NCI-H128 (cell line): ENCODE data around the gene SHC2.

Source experiments
- DNase-seq: peaks from one replicate; lab custom pipeline; 2025; ENCODE audit not compliant: unreplicated experiment; lab: John Stamatoyannopoulos, UW

The SHC2 gene

DNA sequence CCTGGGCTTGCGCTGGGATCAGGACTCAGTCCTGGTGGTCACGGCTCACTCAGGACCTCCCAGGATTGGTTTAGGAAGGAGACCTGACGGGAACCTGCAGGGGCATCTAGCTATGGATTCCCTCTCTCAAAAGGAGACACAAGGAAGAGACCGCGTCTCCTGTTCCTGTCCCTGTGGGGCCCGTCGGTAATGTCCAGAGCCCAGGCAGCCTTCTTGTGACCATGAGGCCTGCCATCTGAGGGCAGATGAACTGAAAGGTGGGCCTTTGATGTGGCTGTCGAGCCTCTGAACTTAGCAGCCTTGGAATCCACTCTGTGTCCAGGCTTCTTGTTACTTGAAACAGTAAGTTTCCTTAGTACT, 84.7 kb downstream of the SHC2 start:
- DNase-seq: no peak

DNA sequence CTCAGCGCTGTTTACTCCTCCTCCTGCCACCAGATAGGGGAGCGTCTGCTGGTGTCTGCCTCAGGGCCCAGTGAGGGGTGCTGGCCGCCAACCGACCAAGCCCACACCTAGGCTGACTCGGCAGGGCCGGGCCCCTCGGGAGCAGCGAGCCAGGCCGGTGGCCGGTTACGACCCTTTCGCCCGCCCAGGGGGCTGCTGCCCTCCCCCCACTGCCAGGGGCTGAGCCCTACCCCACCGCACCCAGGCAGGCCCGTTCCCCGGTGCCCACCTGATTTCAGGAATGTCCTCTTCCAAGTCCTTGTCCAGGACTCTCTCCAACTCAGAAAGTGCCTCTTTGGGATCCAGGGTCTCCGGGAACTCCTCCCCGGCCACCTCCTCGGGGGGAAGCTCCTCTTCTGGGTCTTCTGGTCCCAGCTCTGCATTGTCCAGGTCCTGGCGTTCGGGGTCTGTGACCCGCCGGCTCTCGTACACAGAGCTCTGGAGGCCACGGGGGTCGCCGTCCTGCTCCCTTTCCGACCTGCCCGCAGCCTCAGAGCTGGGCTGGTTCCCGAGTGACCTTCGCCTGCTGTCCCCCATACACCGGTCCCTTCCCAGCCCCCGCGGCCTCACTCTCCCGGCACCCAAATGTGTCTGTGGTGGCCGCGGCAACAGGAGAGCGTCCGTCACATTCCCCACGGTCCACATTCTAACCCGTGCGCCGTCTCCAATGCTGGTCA, 85.3 kb downstream of the SHC2 start:
- no peak for DNase-seq

DNA sequence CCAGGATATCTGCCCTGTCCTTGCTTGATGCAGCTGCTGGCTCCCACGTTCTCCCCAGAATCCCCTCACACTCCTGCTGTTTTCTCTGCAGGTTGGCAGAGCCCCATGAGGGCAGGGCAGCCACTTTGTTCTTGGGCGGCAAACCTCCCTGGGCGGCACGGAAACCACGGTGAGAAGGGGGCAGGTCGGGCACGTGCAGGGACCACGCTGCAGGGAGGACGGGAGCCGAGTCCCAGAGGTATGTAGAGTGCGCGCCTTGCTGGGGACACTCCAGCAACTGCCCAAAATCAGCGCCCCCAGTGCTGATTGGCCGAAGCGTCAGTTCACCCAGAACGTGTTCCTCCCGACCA, 86.0 kb downstream of the SHC2 start:
- DNase-seq: no peak

DNA sequence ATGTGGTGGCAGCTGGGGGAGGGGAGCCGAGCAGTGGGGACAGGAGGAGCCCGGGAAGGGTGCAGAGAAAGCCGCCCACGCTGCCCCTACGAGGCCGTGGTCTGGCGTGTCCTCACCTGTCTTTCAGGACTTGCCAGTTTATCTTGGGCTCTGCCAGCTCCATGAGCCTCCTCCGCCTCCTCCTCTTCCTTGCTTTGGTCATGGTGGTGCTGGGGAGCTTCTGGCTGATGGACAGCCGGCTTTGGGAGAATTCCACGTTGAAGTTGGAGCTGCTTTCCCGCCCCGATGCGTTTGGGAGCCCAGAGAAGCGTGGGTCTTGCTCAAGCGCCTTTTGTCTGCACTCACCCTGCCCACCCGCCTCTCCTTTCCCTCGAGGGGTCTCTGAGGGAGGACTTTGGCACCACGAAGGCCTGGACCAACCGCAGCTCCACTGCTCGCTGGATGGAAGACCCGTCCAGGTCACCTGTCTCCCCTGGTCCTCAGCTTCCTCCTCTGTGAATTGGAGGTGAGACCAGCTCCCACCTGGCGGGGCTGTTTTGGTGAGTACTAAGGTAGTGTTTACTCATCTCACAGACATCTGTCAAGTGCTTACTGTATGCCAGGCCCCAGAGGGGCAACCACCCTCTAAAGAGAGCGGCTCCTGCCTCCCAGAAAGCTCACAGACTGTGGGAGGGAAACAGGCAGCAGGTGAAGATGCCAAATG, 86.5 kb downstream of the SHC2 start:
- DNase-seq: no peak

DNA sequence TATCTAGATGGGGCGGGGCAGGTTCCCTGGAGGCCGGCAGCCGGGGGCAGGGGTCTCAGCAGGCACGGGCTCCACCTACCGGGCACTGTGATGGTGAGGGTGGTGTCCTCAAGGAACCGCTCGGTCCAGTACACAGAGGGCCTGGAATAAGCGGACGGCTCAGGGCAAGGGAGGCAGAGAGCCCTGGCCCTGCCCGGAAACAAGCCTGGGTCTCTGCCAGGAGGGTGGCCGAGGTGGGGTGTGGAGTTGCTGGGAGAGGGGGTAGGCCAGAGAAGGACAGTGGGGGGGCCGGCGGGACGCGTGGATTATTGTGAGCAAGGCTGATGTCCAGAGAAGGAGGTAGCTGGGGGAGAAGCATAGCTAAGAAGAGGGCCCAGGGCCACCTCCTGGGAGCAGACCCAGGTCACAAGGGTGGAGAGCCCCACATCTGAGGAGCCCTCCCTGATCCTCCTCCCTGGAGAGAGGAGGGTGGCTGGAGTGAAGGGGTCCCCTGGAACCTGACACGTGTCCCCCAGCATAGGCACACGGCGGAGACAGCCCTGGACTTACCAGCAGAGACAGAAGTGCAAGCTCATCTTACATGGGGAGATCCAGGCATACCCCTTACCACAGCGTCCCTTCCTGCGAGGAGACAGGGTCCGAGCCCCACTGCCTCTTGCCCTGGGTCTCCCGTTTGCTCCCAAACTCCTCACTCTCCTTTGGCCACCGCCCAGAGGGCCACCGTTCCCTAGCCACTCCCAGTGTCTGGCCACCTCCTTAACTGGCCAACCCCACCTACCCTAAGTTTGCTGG, 87.2 kb downstream of the SHC2 start:
- no peak for DNase-seq

DNA sequence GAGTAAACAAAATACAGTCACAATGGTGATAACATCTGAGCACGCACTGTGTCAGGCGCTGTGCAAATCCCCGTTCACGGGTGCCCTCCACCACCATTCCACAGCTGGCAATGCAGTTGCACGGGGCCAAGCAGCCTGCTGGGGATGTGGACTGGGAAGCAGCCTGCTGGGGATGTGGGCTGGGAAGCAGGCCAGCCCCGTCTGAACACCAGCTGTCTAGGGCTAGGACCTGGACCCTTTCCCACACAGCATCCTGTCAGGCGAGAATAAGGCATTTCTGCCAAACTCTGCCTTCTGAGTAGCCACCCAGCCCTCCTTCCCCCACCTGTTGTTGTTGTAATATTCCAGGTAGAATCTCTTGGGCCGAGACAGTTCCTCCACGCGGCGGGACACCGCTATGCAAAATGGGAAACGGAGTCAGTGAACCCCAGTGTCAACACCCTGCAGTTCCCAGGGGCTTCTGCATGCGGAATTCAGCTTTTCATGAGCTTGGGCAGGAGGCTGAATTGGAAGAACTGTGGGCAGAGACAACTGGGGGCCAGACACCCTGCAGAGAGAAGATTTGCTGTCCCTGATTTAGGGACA, 88.4 kb downstream of the SHC2 start:
- no peak for DNase-seq

DNA sequence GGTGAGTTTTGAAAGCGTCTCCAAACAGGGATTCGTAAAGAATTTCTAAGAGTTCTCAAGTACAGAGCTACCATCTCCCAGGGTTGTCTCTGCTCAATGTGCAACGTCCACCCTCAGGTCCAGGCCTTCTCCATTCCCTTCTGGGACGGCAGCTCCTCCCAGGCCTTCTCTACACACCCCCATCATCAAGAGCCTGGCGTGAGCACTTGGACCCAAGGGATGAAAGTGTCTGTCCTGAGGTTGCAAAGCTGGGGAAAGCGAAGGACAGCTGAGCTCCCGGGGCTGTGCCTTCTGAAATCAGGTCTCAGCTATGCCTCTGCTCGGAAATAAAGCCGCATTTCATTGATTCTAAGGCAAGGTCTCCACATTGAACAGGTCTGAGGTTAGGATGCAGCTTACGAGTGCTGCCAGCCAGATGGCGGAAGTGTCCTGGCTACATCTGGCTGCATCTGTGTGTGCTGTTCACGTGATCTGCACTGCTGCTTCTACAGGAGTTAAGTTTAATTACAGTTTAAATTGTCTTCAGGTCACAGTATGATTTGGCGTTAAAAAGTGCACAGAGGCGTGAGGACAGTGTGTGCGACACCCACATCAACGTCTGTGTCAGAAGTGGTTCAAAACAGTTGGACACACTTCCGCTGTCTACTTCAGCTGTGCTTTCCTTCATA, 89.2 kb downstream of the SHC2 start:
- DNase-seq: no peak

DNA sequence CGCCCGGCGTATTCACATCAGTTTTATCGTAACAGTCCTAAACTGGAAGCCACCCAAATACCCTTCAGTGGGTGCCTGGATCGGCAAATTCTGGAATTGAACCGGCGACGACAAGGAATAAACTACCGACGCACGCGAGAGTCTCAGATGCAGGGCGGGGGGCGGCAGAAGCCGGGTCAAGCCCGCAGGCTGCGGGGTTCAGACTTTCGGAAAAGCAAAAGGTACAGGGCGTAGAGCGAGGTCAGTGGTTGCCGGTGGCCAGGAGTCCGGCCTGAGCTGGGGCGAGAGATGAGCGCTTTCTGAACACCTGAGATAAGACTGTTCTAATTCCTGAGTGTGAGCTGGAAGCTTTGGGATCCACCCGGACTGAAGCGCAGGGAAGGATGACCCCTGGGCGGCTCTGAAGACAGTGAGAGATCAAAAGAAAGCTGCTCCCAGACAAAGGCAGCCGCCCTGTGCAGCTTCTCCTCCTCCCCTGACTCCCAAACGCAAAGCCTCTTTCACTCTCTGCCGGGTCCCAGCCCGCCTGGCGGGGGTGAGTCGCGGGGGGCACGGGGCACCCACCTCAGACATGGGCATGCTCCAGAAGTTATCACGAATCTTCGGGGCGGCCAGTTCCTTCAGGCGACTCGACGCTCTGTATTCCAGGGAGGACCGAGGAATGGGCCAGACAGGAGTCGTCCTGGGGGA, 90.0 kb downstream of the SHC2 start:
- DNase-seq: no peak

DNA sequence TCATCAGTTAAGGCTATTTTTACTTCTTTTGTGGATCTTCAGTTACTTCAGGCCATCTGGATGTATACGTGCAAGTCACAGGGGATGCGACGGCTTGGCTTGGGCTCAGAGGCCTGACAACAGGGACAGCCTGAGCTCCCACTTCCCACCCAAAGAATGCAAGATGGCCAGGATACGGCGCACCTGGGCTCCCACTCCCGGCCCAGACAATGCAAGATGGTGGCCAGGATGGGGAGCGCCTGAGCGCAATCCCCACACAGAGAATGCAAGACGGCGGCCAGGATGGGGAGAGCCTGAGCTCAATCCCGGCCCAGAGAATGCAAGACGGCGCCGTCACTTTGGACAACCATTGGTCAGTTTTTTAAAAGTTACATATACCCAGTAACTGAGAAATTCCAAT, 91.0 kb downstream of the SHC2 start:
- no peak for DNase-seq

DNA sequence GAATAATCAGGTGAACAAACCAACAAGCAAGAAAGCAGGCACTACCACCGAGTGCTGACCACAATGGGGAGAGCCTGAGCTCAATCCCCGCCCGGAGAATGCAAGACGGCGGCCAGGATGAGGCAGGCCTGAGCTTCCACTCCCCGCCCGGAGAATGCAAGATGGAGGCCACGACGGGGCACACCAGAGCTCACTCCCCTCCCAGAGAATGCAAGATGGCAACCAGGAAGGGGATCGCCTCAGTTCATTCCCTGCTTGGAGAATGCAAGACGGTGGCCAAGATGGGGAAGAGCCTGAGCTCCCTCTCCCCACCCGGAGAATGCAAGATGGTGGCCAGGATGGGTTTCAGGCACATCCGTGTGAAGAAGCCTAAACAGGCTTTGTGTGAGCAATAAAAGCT, 91.6 kb downstream of the SHC2 start:
- DNase-seq: no peak

DNA sequence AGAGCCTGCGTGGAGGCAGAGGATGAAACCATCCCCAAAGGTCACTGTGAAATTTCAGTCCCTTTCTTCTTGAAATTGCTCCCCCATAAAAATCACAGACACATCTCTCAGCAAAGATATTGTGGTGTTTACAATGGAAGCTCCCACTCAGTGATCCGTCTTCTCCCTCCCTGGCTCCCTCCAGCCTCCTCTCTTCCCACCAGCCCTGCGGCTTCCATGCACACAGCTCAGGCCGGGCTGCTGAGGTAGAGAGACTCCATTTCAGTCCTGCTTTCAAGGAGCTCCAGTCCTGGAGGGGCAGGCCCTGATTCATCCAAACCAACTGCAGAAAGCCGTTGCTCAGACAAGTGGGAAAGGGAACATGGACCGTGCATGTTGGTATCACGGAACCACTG, 92.2 kb downstream of the SHC2 start:
- no peak for DNase-seq

DNA sequence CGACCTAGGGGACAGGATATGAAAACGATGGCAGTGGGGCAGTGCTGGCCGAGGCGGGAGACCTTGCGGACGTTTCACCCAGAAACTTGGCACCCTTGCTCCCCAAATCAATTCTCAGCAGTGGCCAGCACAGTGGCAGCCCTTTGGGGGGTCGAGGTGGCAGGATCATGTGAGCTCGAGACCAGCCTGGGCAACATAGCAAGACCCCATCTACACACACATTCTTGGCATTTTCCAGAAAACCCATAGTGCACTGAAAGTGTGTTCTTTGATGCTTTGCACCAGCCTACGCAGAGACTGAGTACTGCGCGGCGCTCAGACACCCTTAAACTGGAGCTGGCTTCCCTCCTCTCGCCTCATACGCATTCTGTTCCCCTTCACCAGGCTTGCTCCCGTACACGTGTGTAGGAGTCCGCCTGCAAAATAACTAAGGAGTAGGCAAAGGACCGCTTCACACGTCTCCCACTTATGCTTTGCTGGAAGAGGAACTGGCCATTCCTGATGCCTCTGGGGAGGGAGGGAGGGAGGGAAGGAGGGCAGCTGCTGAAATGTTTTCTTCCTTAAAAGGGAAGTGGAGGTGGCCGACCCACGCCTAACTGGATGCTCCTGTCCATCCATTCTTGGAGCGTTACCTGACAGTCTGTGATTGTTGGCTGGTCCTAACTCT, 92.7 kb downstream of the SHC2 start:
- no peak for DNase-seq

DNA sequence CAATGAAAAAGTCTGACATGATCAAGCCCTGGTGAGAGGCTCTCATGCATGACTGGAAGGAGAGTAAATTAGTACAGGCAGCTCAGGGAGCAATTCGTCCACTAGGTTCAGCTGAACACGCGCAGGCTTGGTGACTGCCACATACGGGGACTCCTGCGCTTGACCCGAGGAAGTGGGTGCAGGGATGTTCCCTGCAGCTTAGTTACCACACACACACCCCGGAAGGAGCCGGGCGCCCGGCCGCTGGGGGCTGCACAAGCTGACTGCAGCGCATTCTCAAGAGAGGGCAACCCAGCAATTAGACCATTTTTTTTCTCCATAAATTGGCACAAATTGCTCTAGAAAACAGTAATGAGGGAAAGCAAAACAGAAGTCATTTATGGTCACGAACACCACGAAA, 93.3 kb downstream of the SHC2 start:
- no peak for DNase-seq

DNA sequence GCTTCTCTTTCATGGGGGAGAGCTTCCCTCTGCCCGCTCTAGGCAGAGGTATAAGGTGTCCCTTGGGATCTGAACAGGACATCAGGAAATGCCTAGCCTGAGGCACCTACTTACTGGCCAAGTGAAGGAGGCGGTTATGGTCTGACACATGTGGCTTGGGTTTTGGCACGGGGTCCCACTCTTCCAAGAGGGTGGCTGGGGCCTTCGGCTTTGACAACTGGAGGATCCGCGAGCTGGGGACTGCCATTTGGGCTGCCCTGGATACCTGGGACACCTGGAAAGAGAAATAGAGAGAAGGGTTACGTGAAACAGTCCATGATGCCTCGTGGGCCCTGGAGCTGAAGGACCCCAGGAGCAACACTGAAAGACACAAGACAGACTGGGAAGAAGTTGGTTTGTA, 93.9 kb downstream of the SHC2 start:
- no peak for DNase-seq
